K562 (cell line): ENCODE measurements around the gene LGALS3. TPM values are rescaled to one million over a fixed set of nuclear protein-coding genes. Genes with fewer than 3 reads are reported as not detected.

Experiments
- ATAC-seq: fragments of 200-7000 bp; cut with Tn5 transposase; 3 replicates; pipeline ENCODE4 v1.9.1; 2020; ENCODE audit warnings: moderate library complexity
- BruUV-seq: library from RNA; stranded (reverse); fragments of 400-500 nt; replicated peaks from 2 replicates; lab custom pipeline; 2021; lab: Mats Ljungman, UMichigan
- CTCF ChIA-PET: fragments of 300-600 bp; formaldehyde crosslinking; extraction: SDS; loops from one replicate; lab custom pipeline; 2021; ENCODE audit warnings: low intra/inter-chr PET ratio; lab: Yijun Ruan, JAX
- POLR2A ChIA-PET: fragments of 300-600, 350-650 bp; sonication (Branson Sonifier 250); formaldehyde crosslinking; extraction: SDS; loops from one replicate; lab custom pipeline; 2021; ENCODE audit warnings: antibody characterized with exemption, inconsistent platforms; lab: Yijun Ruan, JAX
- DNase-seq, 4 experiments: peaks; one replicate each; pipeline versions ENCODE4 v3.0.0 to v3.0.0-alpha.2; 2011 to 2018; ENCODE audit warnings: low spot score in 3 of 4, mixed read lengths in 3 of 4; ENCODE audit errors: extremely low read depth in 1 of 4
- FAIRE-seq: peaks from 2 replicates; lab custom pipeline; 2011; peaks lifted over from hg19 to GRCh38; lab: Jason Lieb, UNC
- H2AFZ ChIP-seq: 2 replicates; pipeline ENCODE4 v1.6.0; 2011; ENCODE audit warnings: low read depth, low read length, control low read depth, inconsistent platforms
- H3K27ac ChIP-seq: fragments of 200-600 bp; 3 replicates; pipeline ENCODE4 v1.8.0; 2011; ENCODE audit warnings: low read depth, mild to moderate bottlenecking, control low read depth, inconsistent platforms, low read length, moderate library complexity, mixed read lengths; ENCODE audit errors: extremely low read depth
- H3K27me3 ChIP-seq, 2 experiments: fragments of 300-600 bp in 1 of 2; 2 replicates in 1 of 2; 3 replicates in 1 of 2; pipeline versions ENCODE4 v1.6.0 to v1.8.0; 2011; ENCODE audit warnings: inconsistent platforms in 2 of 2, low read length in 2 of 2, mild to moderate bottlenecking in 1 of 2, mixed read lengths in 1 of 2, moderate library complexity in 1 of 2; ENCODE audit not compliant: control insufficient read depth in 2 of 2, insufficient read depth in 2 of 2
- H3K36me3 ChIP-seq: fragments of 300-600 bp; 3 replicates; pipeline ENCODE4 v1.8.0; 2011; ENCODE audit warnings: mild to moderate bottlenecking, low read length, inconsistent platforms; ENCODE audit not compliant: control insufficient read depth, insufficient read depth
- H3K4me1 ChIP-seq, 2 experiments: fragments of 200-600 bp in 1 of 2; replicated peaks in 1 of 2; 2 replicates in 1 of 2; 3 replicates in 1 of 2; pipeline versions ENCODE4 v1.5.1 to v1.8.0; 2011; ENCODE audit warnings: inconsistent platforms in 2 of 2, low read length in 2 of 2, mild to moderate bottlenecking in 1 of 2, mixed read lengths in 1 of 2, moderate library complexity in 1 of 2; ENCODE audit not compliant: control insufficient read depth in 2 of 2, insufficient read depth in 2 of 2
- H3K4me2 ChIP-seq: 2 replicates; pipeline ENCODE4 v1.6.1; 2011; ENCODE audit warnings: low read length, control low read depth, inconsistent platforms, mixed read lengths; ENCODE audit not compliant: insufficient read depth
- H3K4me3 ChIP-seq: fragments of 200-600 bp; sonication (generic), shearing (Covaris generic); 2 replicates; pipeline ENCODE4 v1.5.1; 2016; ENCODE audit warnings: control low read depth, inconsistent platforms
- H3K79me2 ChIP-seq: fragments of 200-600 bp; 3 replicates; pipeline ENCODE4 v1.8.0; 2011; ENCODE audit warnings: low read length, inconsistent platforms; ENCODE audit not compliant: control insufficient read depth, insufficient read depth
- H3K9ac ChIP-seq, 2 experiments: 2 replicates each; pipeline versions ENCODE4 v1.6.0 to v1.6.1; 2011; ENCODE audit warnings: low read depth in 2 of 2, low read length in 2 of 2, control low read depth in 1 of 2, inconsistent platforms in 1 of 2, mild to moderate bottlenecking in 1 of 2, mixed read lengths in 1 of 2; ENCODE audit not compliant: insufficient read depth in 1 of 2
- H3K9me1 ChIP-seq: one replicate; pipeline ENCODE4 v1.6.0; 2011; ENCODE audit warnings: inconsistent platforms, mild to moderate bottlenecking, low read length, moderate library complexity; ENCODE audit not compliant: control insufficient read depth, insufficient read depth
- H3K9me3 ChIP-seq: replicated peaks from 2 replicates; pipeline ENCODE4 v1.5.1; 2011; ENCODE audit warnings: low read depth, low read length, inconsistent platforms; ENCODE audit not compliant: control insufficient read depth, insufficient read depth
- H4K20me1 ChIP-seq: replicated peaks from 2 replicates; pipeline ENCODE4 v1.6.1; 2011; ENCODE audit warnings: low read length, inconsistent platforms, mixed read lengths; ENCODE audit not compliant: control insufficient read depth, insufficient read depth
- CREM ChIP-seq: IDR thresholded peaks from 2 replicates; pipeline ENCODE4 v1.6.1; 2014; ENCODE audit warnings: antibody characterized with exemption, low read depth
- CXXC5 ChIP-seq: fragments of 250-450 bp; sonication (Bioruptor Pico); IDR thresholded peaks from 2 replicates; pipeline ENCODE4 v1.8.0; 2022; ENCODE audit warnings: inconsistent platforms, mild to moderate bottlenecking, moderate library complexity
- ILF3 ChIP-seq: fragments of 450-650 bp; IDR thresholded peaks from 2 replicates; pipeline ENCODE4 v1.6.1; 2018; ENCODE audit warnings: antibody characterized with exemption, mild to moderate bottlenecking, moderate library complexity, borderline replicate concordance
- KAT2B ChIP-seq: IDR thresholded peaks from one replicate; pipeline ENCODE4 v1.6.1; 2012; ENCODE audit warnings: low read depth, mild to moderate bottlenecking, control low read depth, inconsistent platforms, low read length, moderate library complexity
- LCOR ChIP-seq: sonication (generic); formaldehyde crosslinking; IDR thresholded peaks from 2 replicates; pipeline ENCODE4 v1.8.0; 2022; ENCODE audit warnings: mild to moderate bottlenecking, missing genetic modification reagents
- MAZ ChIP-seq, 2 experiments: fragments of 450-650 bp in 1 of 2; sonication (generic) in 1 of 2; formaldehyde crosslinking; IDR thresholded peaks in 1 of 2; conservative IDR thresholded peaks in 1 of 2; 2 replicates each; pipeline versions ENCODE4 v1.4.0 to v1.5.0; 2020; ENCODE audit warnings: mild to moderate bottlenecking in 1 of 2, missing genetic modification reagents in 1 of 2
- PCBP1 ChIP-seq: fragments of 200-400 bp; formaldehyde crosslinking; IDR thresholded peaks from 2 replicates; pipeline ENCODE4 v1.6.1; 2018; ENCODE audit warnings: mild to moderate bottlenecking, low read depth, low read length; ENCODE audit not compliant: poor library complexity, severe bottlenecking
- PHB2 ChIP-seq: fragments of 450-650 bp; IDR thresholded peaks from 2 replicates; pipeline ENCODE4 v1.6.1; 2017; ENCODE audit warnings: low read depth
- SAFB ChIP-seq: fragments of 200-400 bp; formaldehyde crosslinking; IDR thresholded peaks from 2 replicates; pipeline ENCODE4 v1.6.1; 2017; ENCODE audit warnings: low read depth, low read length, borderline replicate concordance
- TRIM24 ChIP-seq, 2 experiments: fragments of 450-650 bp; IDR thresholded peaks; 2 replicates each; pipeline ENCODE4 v1.6.1; 2016
- XRCC3 ChIP-seq: fragments of 450-650 bp; IDR thresholded peaks from 2 replicates; pipeline ENCODE4 v1.6.1; 2017; ENCODE audit warnings: mild to moderate bottlenecking, moderate library complexity
- ZNF134 ChIP-seq: fragments of 250-450 bp; sonication (Bioruptor Pico); conservative IDR thresholded peaks from 2 replicates; pipeline ENCODE4 v1.4.0; 2020
- ZNF76 ChIP-seq: fragments of 250-450 bp; sonication (Bioruptor Pico); IDR thresholded peaks from 2 replicates; pipeline ENCODE4 v1.4.0; 2020; ENCODE audit warnings: mild to moderate bottlenecking, moderate library complexity, borderline replicate concordance
- WGBS: fragments of 100-300 bp; shearing (Covaris generic); methylation state at CpG from one replicate; pipeline ENCODE4 v1.1.6; 2016; ENCODE audit warnings: low coverage, mixed read lengths; ENCODE audit not compliant: insufficient coverage; ENCODE audit errors: missing lambda C conversion rate; 5-methylcytosine and 5-hydroxymethylcytosine counted together
- in situ Hi-C: fragments of 300-500 bp; cut with MboI; formaldehyde crosslinking; loops from 4 replicates; pipeline ENCODE4 v1.15.0; 2018; ENCODE audit warnings: inconsistent platforms, mixed read lengths
- intact Hi-C: fragments of 100-400 bp; cut with micrococcal nuclease; formaldehyde crosslinking; loops from 2 replicates; pipeline ENCODE4 v1.14.2; 2022
- polyA plus RNA-seq, 8 experiments: library from polyadenylated mRNA; depleted of rRNA in 4 of 8; stranded (reverse) in 5 of 8; unstranded in 3 of 8; fragments of >200 nt; fragmentation: Nextera tagmentation in 2 of 8; fragmentation: Illumina TruSeq in 1 of 8; extraction: Ambion mirVana in 2 of 8; extraction: Trizol in 1 of 8; gene quantifications; 2 replicates each; pipeline versions ENCODE4 v1.2.1 to v1.2.3, GENCODE V29; 2011 to 2014; ENCODE audit warnings: inconsistent platforms in 1 of 8, missing spikeins in 1 of 8
- total RNA-seq, 7 experiments: library from RNA; depleted of rRNA in 6 of 7; stranded (reverse); fragments of >200 nt in 6 of 7; fragmentation: Illumina TruSeq in 2 of 7; extraction: Trizol in 2 of 7; gene quantifications; 2 replicates each; pipeline versions ENCODE4 v1.2.1 to v1.2.3, GENCODE V29; 2011 to 2021; ENCODE audit warnings: low replicate concordance in 1 of 7
- TF ChIP-seq, protein P1 (sequence below): sonication (generic); formaldehyde crosslinking; IDR thresholded peaks from 2 replicates; pipeline ENCODE4 v1.8.0; 2022; ENCODE audit warnings: missing genetic modification reagents, mild to moderate bottlenecking, borderline replicate concordance
- TF ChIP-seq, protein P2 (sequence below): sonication (generic); formaldehyde crosslinking; IDR thresholded peaks from 2 replicates; pipeline ENCODE4 v1.8.1; 2023; ENCODE audit warnings: mild to moderate bottlenecking, missing genetic modification reagents
- TF ChIP-seq, protein P3 (sequence below), 3 experiments: IDR thresholded peaks in 2 of 3; conservative IDR thresholded peaks in 1 of 3; 2 replicates each; pipeline ENCODE4 v1.5.1; 2011 to 2012; ENCODE audit warnings: low read length in 3 of 3, mild to moderate bottlenecking in 3 of 3, control low read depth in 2 of 3, improper control_type of control experiment in 1 of 3, inconsistent platforms in 1 of 3, low read depth in 1 of 3, mixed read lengths in 1 of 3, moderate library complexity in 1 of 3; ENCODE audit not compliant: insufficient read depth in 2 of 3

The LGALS3 gene
- total and polyA plus RNA-seq, 9 of the 15 experiments (the other 6 are each of a cell fraction or from before 2014, with no cell fraction given) = 0.04 to 1.9 (median 1.1) TPM

DNA sequence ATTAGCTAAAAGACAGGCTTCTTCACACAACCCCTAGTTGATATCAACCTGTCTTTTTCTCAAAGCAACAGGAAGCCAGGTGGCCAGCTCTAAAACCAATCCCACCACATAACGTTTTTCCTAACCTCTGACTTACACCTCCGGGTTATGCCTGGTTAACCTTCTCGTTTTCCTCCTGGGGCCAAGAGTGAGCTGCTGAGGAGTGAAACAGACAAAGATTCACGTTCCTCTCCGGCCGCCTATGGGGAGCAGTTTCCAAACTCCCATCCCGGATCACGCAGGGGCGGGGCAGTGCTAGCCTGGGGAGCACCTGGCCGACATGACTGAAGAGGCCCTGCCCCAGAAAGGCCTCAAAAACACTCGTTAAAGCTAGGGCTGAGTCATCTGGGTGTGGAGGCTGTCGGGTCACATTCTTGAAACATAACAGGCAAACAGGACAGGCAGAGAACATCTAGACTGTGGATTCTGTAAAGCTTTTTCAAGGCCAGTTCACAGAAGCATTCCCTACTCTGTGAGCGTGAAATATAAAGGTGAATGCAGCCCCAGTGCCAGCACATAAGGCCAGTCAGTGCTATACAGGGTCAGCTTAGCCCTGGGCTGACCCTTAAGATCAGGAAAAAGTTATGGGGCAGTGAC, 25.9 kb upstream of the LGALS3 start:
- peaks cover 13% of the 10 kb centered on the region for H3K9me3 ChIP-seq
- intact Hi-C loops = loop anchor here (5.0 kb wide), 2 partner anchors 51 to 324 kb away; partner anchors contain the start of gene MAPK1IP1L
- H3K9ac ChIP-seq = peak overlapping the region; percentile 45 to 82
- BruUV-seq = no TSS peak
- H3K36me3 ChIP-seq = peaks cover 5% of the 10 kb centered on the region; the same call in 1 of the 3 replicates
- peaks cover 9 to 41% of the 10 kb centered on the region in 2 experiments for H3K4me1 ChIP-seq
- in situ Hi-C loops = no loop called here
- H3K79me2 ChIP-seq = no peaks in the 10 kb centered on the region
- DNase-seq (peak; percentile 78 to 91 (median 81)), FAIRE-seq (peak; percentile 96), ATAC-seq (peak; percentile 95)
- CTCF ChIA-PET = no interaction called here
- peak overlapping the region; percentile 72 for H3K4me2 ChIP-seq
- peak overlapping the region; percentile 18; the same call in 1 of the 2 replicates for H3K4me3 ChIP-seq
- no peaks in the 10 kb centered on the region for H3K9me1 ChIP-seq
- peak overlapping the region; percentile 99 for H3K27ac ChIP-seq
- 4% methylated on average over 11 of the region's 13 CpGs for WGBS
- H2AFZ ChIP-seq = peak overlapping the region; percentile 98
- no peaks in the 10 kb centered on the region for H4K20me1 ChIP-seq
- no peaks in the 10 kb centered on the region for H3K27me3 ChIP-seq
- POLR2A ChIA-PET = interaction anchor here (0.7 to 1.4 kb wide), 7 partner anchors 10 to 170 kb away, joined by 3 to 7 read pairs (median 3); no protein-coding TSS in a partner anchor
- TF ChIP-seq CREM (peak; percentile 29; the same call in 1 of the 2 replicates), PCBP1 (no peak), MAZ (CRISPR knock-in tag; conservative IDR thresholded peaks at IDR 0.05 in 1 of 2, IDR thresholded peaks at IDR 0.05 in 1 of 2) (peak; percentile 65; a peak in 3 of 4 replicates), ILF3 (no peak), SAFB (no peak), XRCC3 (no peak), KAT2B (no peak), PHB2 (no peak), LCOR (no peak), ZNF134 (0 out of 2 replicates have a peak, but pooled peaks have one; percentile 23), CXXC5 (peak; percentile 72), TRIM24 (IDR thresholded peaks at IDR 0.05) (0 out of 4 replicates have a peak, but pooled peaks of 1 of the 2 experiments have one; percentile 34), ZNF76 (CRISPR knock-in tag) (no peak)
- TF ChIP-seq, protein P1, sequence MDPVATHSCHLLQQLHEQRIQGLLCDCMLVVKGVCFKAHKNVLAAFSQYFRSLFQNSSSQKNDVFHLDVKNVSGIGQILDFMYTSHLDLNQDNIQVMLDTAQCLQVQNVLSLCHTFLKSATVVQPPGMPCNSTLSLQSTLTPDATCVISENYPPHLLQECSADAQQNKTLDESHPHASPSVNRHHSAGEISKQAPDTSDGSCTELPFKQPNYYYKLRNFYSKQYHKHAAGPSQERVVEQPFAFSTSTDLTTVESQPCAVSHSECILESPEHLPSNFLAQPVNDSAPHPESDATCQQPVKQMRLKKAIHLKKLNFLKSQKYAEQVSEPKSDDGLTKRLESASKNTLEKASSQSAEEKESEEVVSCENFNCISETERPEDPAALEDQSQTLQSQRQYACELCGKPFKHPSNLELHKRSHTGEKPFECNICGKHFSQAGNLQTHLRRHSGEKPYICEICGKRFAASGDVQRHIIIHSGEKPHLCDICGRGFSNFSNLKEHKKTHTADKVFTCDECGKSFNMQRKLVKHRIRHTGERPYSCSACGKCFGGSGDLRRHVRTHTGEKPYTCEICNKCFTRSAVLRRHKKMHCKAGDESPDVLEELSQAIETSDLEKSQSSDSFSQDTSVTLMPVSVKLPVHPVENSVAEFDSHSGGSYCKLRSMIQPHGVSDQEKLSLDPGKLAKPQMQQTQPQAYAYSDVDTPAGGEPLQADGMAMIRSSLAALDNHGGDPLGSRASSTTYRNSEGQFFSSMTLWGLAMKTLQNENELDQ (CRISPR knock-in tag) = no peak
- TF ChIP-seq, protein P2, sequence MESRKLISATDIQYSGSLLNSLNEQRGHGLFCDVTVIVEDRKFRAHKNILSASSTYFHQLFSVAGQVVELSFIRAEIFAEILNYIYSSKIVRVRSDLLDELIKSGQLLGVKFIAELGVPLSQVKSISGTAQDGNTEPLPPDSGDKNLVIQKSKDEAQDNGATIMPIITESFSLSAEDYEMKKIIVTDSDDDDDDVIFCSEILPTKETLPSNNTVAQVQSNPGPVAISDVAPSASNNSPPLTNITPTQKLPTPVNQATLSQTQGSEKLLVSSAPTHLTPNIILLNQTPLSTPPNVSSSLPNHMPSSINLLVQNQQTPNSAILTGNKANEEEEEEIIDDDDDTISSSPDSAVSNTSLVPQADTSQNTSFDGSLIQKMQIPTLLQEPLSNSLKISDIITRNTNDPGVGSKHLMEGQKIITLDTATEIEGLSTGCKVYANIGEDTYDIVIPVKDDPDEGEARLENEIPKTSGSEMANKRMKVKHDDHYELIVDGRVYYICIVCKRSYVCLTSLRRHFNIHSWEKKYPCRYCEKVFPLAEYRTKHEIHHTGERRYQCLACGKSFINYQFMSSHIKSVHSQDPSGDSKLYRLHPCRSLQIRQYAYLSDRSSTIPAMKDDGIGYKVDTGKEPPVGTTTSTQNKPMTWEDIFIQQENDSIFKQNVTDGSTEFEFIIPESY (CRISPR knock-in tag) = no peak
- TF ChIP-seq, protein P3, sequence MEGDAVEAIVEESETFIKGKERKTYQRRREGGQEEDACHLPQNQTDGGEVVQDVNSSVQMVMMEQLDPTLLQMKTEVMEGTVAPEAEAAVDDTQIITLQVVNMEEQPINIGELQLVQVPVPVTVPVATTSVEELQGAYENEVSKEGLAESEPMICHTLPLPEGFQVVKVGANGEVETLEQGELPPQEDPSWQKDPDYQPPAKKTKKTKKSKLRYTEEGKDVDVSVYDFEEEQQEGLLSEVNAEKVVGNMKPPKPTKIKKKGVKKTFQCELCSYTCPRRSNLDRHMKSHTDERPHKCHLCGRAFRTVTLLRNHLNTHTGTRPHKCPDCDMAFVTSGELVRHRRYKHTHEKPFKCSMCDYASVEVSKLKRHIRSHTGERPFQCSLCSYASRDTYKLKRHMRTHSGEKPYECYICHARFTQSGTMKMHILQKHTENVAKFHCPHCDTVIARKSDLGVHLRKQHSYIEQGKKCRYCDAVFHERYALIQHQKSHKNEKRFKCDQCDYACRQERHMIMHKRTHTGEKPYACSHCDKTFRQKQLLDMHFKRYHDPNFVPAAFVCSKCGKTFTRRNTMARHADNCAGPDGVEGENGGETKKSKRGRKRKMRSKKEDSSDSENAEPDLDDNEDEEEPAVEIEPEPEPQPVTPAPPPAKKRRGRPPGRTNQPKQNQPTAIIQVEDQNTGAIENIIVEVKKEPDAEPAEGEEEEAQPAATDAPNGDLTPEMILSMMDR (IDR thresholded peaks at IDR 0.05 in 2 of 3, conservative IDR thresholded peaks at IDR 0.05 in 1 of 3; ENCODE audit: insufficient read depth in 2 of 3, low read depth in 1 of 3, low read length in 3 of 3) = no peak
